SU-DHL-6 (cell line): Measurements from ENCODE around the gene GMDS.

Experiments used
- H2AFZ ChIP-seq: fragments of 200-600 bp; sonication (generic); 2 replicates; pipeline ENCODE4 v1.6.1; 2014; ENCODE audit warnings: low read depth, mild to moderate bottlenecking, moderate library complexity, mixed read lengths, antibody characterized with exemption, low read length; ENCODE audit not compliant: severe bottlenecking
- H3F3A ChIP-seq: fragments of 200-600 bp; shearing (Covaris generic); 2 replicates; pipeline ENCODE4 v1.6.0; 2016; ENCODE audit warnings: antibody characterized with exemption, mild to moderate bottlenecking; ENCODE audit not compliant: insufficient read depth
- H3K27ac ChIP-seq: fragments of 200-600 bp; sonication (generic); 2 replicates; pipeline ENCODE4 v1.5.1; 2016; ENCODE audit warnings: low read depth, mild to moderate bottlenecking, low read length, moderate library complexity, mixed read lengths
- H3K27me3 ChIP-seq: fragments of 200-600 bp; sonication (generic), shearing (Covaris generic); 2 replicates; pipeline ENCODE4 v1.6.0; 2014; ENCODE audit warnings: mild to moderate bottlenecking, low read length
- H3K36me3 ChIP-seq: fragments of 200-600 bp; sonication (generic); 2 replicates; pipeline ENCODE4 v1.6.1; 2014; ENCODE audit warnings: mild to moderate bottlenecking, low read length, mixed read lengths
- H3K4me2 ChIP-seq: fragments of 300-600, 200-600 bp; shearing (Covaris generic), sonication (generic); 2 replicates; pipeline ENCODE4 v1.6.0; 2014; ENCODE audit warnings: low read length, low read depth, mild to moderate bottlenecking; ENCODE audit not compliant: poor library complexity, severe bottlenecking
- H3K4me3 ChIP-seq: fragments of 200-600 bp; sonication (generic); 2 replicates; pipeline ENCODE4 v1.5.1; 2014; ENCODE audit warnings: antibody characterized with exemption, low read length, mild to moderate bottlenecking, mixed read lengths; ENCODE audit not compliant: insufficient read depth, poor library complexity, severe bottlenecking
- H3K79me2 ChIP-seq: fragments of 200-600 bp; sonication (generic); 2 replicates; pipeline ENCODE4 v1.6.1; 2014; ENCODE audit warnings: mild to moderate bottlenecking, low read length, moderate library complexity; ENCODE audit not compliant: insufficient read depth
- H3K9ac ChIP-seq: fragments of 200-600 bp; sonication (generic); 2 replicates; pipeline ENCODE4 v1.7.0; 2014; ENCODE audit warnings: mild to moderate bottlenecking, low read length
- H3K9me2 ChIP-seq: fragments of 200-600 bp; sonication (generic); replicated peaks from 2 replicates; pipeline ENCODE4 v1.6.1; 2014; ENCODE audit warnings: low read length; ENCODE audit not compliant: insufficient read depth
- H3K9me3 ChIP-seq: fragments of 200-600 bp; sonication (generic); 2 replicates; pipeline ENCODE4 v1.6.1; 2014; ENCODE audit warnings: low read length, mixed read lengths; ENCODE audit not compliant: insufficient read depth
- H4K20me1 ChIP-seq: fragments of 200-600 bp; sonication (generic); 2 replicates; pipeline ENCODE4 v1.6.1; 2014; ENCODE audit warnings: low read depth, mild to moderate bottlenecking, antibody characterized with exemption, low read length, moderate library complexity, mixed read lengths
- EZH2phosphoT487 ChIP-seq: fragments of 200-600 bp; sonication (generic), shearing (Covaris generic); conservative IDR thresholded peaks from 2 replicates; pipeline ENCODE4 v1.6.1; 2018; ENCODE audit warnings: mild to moderate bottlenecking, antibody characterized with exemption, low read length, moderate library complexity, mixed read lengths
- TF ChIP-seq, protein P1 (sequence below): fragments of 200-600 bp; sonication (generic); IDR thresholded peaks from one replicate; pipeline ENCODE4 v1.5.1; 2017; ENCODE audit warnings: antibody characterized with exemption, mild to moderate bottlenecking, low read length, moderate library complexity; ENCODE audit not compliant: insufficient read depth, poor library complexity, severe bottlenecking

GMDS gene

DNA sequence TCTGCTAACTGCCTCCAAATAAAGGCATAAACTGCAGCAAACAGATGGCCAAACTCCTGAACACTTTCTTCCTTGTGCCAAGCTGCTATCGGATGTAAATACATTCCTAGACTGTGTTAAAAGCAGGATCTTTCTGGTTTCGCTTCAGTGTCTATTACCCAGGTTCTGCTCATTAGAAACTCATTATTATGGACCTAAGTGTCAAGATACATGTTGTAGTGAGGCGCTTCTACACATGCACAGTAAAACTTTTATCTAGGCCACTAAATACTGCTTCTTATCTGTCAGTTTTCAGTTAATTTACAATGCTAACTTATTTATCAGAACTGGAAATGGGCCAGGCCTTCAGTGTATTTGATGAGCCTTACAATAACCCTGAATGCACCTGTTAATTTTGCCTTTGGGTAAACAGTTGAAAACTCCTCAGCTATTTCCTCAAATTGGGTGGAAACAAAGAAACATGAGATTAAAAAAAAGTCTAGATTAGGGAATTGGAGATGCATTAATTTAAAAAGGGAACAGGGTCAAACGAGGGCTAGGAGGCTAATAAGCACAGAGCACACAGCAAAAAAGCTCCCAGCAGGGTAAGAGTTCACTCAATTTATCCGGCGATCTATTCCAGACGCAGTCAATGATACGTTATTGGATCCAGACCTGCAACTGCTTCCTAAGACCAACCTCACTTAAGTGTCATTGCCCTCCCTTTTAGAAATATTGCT, 395.1 kb downstream of the GMDS start:
- Histone ChIP-seq H3K9me3 (peaks cover 5% of the 10 kb centered on the region; the same call in 1 of the 2 replicates), H3K4me3 (no peak overlapping the region), H3K27me3 (no peaks in the 10 kb centered on the region), H3F3A (peaks cover 12% of the 10 kb centered on the region), H4K20me1 (no peaks in the 10 kb centered on the region), H3K36me3 (no peaks in the 10 kb centered on the region), H3K9me2 (no peaks in the 10 kb centered on the region), H3K79me2 (no peaks in the 10 kb centered on the region), H3K4me2 (peak overlapping the region; percentile 25), H3K9ac (peak overlapping the region; percentile 1; the same call in 1 of the 2 replicates), H2AFZ (peak overlapping the region; percentile 10), H3K27ac (peak overlapping the region; percentile 75)
- TF ChIP-seq, protein P1, sequence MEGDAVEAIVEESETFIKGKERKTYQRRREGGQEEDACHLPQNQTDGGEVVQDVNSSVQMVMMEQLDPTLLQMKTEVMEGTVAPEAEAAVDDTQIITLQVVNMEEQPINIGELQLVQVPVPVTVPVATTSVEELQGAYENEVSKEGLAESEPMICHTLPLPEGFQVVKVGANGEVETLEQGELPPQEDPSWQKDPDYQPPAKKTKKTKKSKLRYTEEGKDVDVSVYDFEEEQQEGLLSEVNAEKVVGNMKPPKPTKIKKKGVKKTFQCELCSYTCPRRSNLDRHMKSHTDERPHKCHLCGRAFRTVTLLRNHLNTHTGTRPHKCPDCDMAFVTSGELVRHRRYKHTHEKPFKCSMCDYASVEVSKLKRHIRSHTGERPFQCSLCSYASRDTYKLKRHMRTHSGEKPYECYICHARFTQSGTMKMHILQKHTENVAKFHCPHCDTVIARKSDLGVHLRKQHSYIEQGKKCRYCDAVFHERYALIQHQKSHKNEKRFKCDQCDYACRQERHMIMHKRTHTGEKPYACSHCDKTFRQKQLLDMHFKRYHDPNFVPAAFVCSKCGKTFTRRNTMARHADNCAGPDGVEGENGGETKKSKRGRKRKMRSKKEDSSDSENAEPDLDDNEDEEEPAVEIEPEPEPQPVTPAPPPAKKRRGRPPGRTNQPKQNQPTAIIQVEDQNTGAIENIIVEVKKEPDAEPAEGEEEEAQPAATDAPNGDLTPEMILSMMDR: no peak
- TF ChIP-seq EZH2phosphoT487: no peak

DNA sequence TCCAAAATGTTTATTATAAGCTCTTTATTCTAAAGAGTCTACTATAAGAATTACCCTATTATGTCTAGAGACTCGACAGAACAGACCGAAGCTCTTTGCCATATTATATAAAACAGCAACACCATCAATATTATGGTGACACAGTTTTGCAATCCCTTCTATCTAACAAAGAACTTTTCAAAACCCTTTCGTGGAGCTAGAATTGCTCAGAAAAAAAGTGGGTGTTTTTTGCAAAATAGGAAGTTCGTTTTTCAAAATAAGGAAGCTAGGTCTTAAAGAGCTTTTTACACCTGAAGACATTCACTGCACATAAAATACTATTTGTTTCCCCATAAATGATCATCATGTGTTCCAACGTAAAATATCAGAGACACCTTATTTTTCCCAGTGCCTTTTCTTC, 395.7 kb downstream of the GMDS start:
- TF ChIP-seq EZH2phosphoT487: no peak
- TF ChIP-seq, protein P1: no peak
- Histone ChIP-seq H3F3A (peaks cover 11% of the 10 kb centered on the region), H3K9me2 (no peaks in the 10 kb centered on the region), H3K79me2 (no peaks in the 10 kb centered on the region), H3K36me3 (no peaks in the 10 kb centered on the region), H3K4me3 (no peak overlapping the region), H3K9ac (peak overlapping the region; percentile 1; the same call in 1 of the 2 replicates), H3K27ac (peak overlapping the region; percentile 75), H3K9me3 (peaks cover 5% of the 10 kb centered on the region; the same call in 1 of the 2 replicates), H4K20me1 (no peaks in the 10 kb centered on the region), H2AFZ (peak overlapping the region; percentile 10), H3K4me2 (peak overlapping the region; percentile 25), H3K27me3 (no peaks in the 10 kb centered on the region)

DNA sequence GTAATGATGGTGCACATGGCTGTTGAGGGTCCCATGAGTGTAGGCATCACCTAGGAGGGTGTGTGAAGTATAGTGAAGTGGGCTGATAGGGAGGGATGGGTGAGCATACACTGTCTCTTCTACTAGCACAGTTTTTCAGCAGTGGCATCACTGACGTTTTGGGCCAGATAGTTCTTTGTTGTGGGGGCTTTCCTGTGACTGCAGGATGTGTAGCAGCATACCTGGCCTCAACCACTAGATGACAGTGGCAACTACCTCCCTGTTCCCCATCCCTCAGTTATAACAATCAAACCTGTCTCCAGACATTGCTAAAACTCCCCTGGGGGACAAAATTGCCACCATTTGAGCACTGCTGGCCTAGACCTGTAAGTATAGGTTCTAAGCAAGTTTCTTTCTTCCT, 396.7 kb downstream of the GMDS start:
- Histone ChIP-seq H3K9ac (no peak overlapping the region), H3K27ac (no peak overlapping the region), H3K79me2 (no peaks in the 10 kb centered on the region), H2AFZ (no peak overlapping the region), H3K4me2 (no peak overlapping the region), H3K36me3 (no peaks in the 10 kb centered on the region), H4K20me1 (no peaks in the 10 kb centered on the region), H3K4me3 (no peak overlapping the region), H3K27me3 (no peaks in the 10 kb centered on the region), H3K9me2 (no peaks in the 10 kb centered on the region), H3K9me3 (peaks cover 5% of the 10 kb centered on the region; the same call in 1 of the 2 replicates), H3F3A (0 out of 2 replicates have a peak, but pooled peaks cover 4% of the 10 kb centered on the region)
- no peak for TF ChIP-seq EZH2phosphoT487
- TF ChIP-seq, protein P1: peak; percentile 23
